Testis (tissue), 3 donors: ENCODE results near the gene MACROD2. TPM values are rescaled to one million over a fixed set of nuclear protein-coding genes. Genes with fewer than 3 reads are reported as not detected.

Source experiments
- DNase-seq: peaks from one replicate; pipeline ENCODE4 v3.0.0-alpha.2; 2019
- H3K27ac ChIP-seq, 2 donors: fragments of 200-600 bp; sonication (generic); one replicate each; pipeline ENCODE4 v1.5.1; 2019
- H3K27me3 ChIP-seq: fragments of 200-600 bp; sonication (generic); one replicate; pipeline ENCODE4 v1.5.1; 2019
- H3K36me3 ChIP-seq: fragments of 200-600 bp; sonication (generic); one replicate; pipeline ENCODE4 v1.5.1; 2017; ENCODE audit warnings: low read depth; ENCODE audit errors: missing control alignments
- H3K4me1 ChIP-seq: fragments of 200-600 bp; sonication (generic); one replicate; pipeline ENCODE4 v1.5.1; 2019
- H3K4me3 ChIP-seq, 2 donors: fragments of 200-600 bp; sonication (generic); one replicate each; pipeline ENCODE4 v1.5.1; 2017 to 2019
- H3K9me3 ChIP-seq: fragments of 200-600 bp; sonication (generic); one replicate; pipeline ENCODE4 v1.5.1; 2017
- POLR2A ChIP-seq: fragments of 450-650 bp; IDR thresholded peaks from one replicate; pipeline ENCODE4 v1.6.1; 2017; ENCODE audit warnings: antibody characterized with exemption, mild to moderate bottlenecking, moderate library complexity
- WGBS, 2 donors: methylation state at CpG; one replicate each; pipeline ENCODE4 v1.1.5; 2018; 5-methylcytosine and 5-hydroxymethylcytosine counted together
- intact Hi-C: fragments of 100-400 bp; cut with DNase I; formaldehyde crosslinking; loops from one replicate; pipeline ENCODE4 v1.15.1; 2023; ENCODE audit warnings: low total_unique reads
- polyA plus RNA-seq: library from polyadenylated mRNA; stranded (reverse); fragments of 350-450 nt; fragmentation: Illumina TruSeq; extraction: RNeasy Lipid Tissue Mini Kit (QIAGEN cat#74804); gene quantifications from one replicate; pipeline ENCODE4 v1.2.3, GENCODE V29; 2014; ENCODE audit warnings: low read depth, low replicate concordance; ENCODE audit not compliant: insufficient read depth
- total RNA-seq, 2 donors: library from RNA; depleted of rRNA; stranded (reverse); fragments of >200 nt; gene quantifications; one replicate each; pipeline ENCODE4 v1.2.3, GENCODE V29; 2016
- TF ChIP-seq, protein P1 (sequence below), 3 experiments: fragments of 450-650 bp in 2 of 3; fragments of 200-600 bp in 1 of 3; sonication (generic) in 1 of 3; IDR thresholded peaks; one replicate each; pipeline ENCODE4 v1.5.1; 2016 to 2019; ENCODE audit warnings: antibody characterized with exemption in 3 of 3, mild to moderate bottlenecking in 2 of 3, moderate library complexity in 1 of 3

MACROD2 gene
- total and polyA plus RNA-seq, 3 donors from 2014 or later: 12.6 to 20.6 (median 16.8) TPM

DNA sequence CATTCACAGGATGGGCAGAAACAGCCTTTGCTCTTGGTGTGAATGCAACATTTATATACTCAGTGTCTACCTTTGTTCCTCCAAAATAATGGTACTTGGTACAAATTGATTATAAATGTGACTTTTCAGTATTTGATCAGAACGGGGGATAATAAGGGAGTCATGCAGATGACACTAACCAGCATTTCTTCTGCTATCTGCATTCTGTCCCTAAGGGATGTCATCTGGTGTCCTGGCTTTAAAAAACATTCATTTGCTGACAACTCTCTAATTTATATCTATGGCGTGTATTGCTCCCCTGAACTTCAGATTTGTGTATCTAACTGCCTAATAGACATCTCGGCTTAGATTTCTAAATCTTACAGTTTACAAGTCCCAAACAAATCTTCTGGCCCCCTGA is 418.5 kb downstream of the MACROD2 start:
- intact Hi-C loops: no loop called here
- Histone ChIP-seq H3K27ac (no peak overlapping the region), H3K27me3 (no peaks in the 10 kb centered on the region), H3K4me1 (no peaks in the 10 kb centered on the region), H3K9me3 (no peaks in the 10 kb centered on the region), H3K36me3 (no peaks in the 10 kb centered on the region), H3K4me3 (no peak overlapping the region)
- no peak for TF ChIP-seq POLR2A
- TF ChIP-seq, protein P1, sequence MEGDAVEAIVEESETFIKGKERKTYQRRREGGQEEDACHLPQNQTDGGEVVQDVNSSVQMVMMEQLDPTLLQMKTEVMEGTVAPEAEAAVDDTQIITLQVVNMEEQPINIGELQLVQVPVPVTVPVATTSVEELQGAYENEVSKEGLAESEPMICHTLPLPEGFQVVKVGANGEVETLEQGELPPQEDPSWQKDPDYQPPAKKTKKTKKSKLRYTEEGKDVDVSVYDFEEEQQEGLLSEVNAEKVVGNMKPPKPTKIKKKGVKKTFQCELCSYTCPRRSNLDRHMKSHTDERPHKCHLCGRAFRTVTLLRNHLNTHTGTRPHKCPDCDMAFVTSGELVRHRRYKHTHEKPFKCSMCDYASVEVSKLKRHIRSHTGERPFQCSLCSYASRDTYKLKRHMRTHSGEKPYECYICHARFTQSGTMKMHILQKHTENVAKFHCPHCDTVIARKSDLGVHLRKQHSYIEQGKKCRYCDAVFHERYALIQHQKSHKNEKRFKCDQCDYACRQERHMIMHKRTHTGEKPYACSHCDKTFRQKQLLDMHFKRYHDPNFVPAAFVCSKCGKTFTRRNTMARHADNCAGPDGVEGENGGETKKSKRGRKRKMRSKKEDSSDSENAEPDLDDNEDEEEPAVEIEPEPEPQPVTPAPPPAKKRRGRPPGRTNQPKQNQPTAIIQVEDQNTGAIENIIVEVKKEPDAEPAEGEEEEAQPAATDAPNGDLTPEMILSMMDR (IDR thresholded peaks at IDR 0.05): no peak
- no peak for DNase-seq
- WGBS, 2 donors: 90 to 92% methylated on average over 3 of the region's 3 CpGs

DNA sequence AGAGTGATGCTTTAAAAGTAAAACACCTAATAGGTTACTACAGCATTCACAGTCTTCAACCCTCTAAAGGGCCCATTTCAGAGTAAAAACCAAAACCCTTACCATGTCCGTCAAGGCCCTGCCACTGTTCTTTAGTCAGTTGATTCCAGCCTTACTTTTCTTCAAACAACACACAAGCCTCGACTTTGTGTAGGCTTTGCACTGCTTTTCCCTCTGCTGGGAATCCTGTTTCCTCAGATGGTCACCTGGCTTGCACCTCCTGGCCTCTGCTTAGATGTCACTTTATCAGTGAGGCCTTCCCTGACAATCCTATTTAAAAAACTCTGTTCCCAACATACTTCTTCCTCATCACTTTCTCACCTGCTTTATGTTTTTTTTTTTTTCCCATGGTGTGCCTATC is 419.2 kb downstream of the MACROD2 start:
- H3K27ac ChIP-seq: no peak overlapping the region
- WGBS, 2 donors: 82 to 90% methylated on average over 2 of the region's 2 CpGs
- H3K4me3 ChIP-seq: no peak overlapping the region
- H3K36me3 ChIP-seq: no peaks in the 10 kb centered on the region
- TF ChIP-seq, protein P1 (IDR thresholded peaks at IDR 0.05): no peak
- TF ChIP-seq POLR2A: no peak
- H3K4me1 ChIP-seq: no peaks in the 10 kb centered on the region
- H3K9me3 ChIP-seq: no peaks in the 10 kb centered on the region
- no peak for DNase-seq
- intact Hi-C loops: no loop called here
- no peaks in the 10 kb centered on the region for H3K27me3 ChIP-seq

DNA sequence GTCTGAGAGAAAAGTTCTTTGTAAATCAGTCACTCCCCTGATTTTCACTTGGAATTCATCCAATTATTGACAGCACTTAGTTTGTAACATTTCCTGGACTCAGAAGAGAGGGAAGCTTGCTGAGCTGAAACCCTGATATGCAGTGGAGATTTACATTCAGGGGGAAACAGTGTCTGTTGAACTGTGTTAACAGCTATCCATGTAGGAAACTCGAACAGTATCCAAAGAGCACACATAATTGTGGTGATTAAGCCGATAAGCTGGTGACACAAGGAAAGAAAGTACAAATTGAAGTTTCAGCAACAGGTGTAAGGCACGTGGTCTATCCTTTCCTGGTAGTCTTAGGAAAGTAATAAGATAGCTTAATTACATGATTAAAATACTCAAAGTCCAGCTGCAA is 420.2 kb downstream of the MACROD2 start:
- Histone ChIP-seq H3K27me3 (no peaks in the 10 kb centered on the region), H3K36me3 (no peaks in the 10 kb centered on the region), H3K4me1 (no peaks in the 10 kb centered on the region), H3K9me3 (no peaks in the 10 kb centered on the region), H3K4me3 (no peak overlapping the region), H3K27ac (no peak overlapping the region)
- no peak for DNase-seq
- WGBS, 2 donors: 30 to 31% methylated on average over 3 of the region's 3 CpGs
- intact Hi-C loops: no loop called here
- TF ChIP-seq, protein P1 (IDR thresholded peaks at IDR 0.05): no peak
- no peak for TF ChIP-seq POLR2A

DNA sequence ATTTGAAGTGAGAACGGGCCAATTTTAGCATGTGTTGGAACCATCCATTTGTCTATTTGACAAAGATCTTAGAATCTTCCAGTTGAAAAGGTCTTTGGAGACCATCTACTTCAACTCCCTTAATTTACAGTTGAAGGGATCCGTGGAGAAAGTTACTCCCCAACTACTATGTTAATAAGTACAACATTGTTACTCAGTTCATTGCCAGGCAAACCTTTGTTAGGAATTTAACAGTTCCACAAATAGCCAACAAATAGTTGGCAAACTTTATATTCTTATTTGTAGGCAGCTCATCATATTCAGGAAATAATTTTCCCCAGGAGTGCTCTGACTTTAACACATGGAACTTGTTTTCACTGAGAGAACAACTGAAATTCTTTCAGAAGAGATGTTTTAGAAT is 423.1 kb downstream of the MACROD2 start:
- intact Hi-C loops: no loop called here
- H3K36me3 ChIP-seq: no peaks in the 10 kb centered on the region
- 53 to 59% methylated on average over 2 of the region's 2 CpGs for WGBS, 2 donors
- H3K4me3 ChIP-seq: no peak overlapping the region
- H3K9me3 ChIP-seq: no peaks in the 10 kb centered on the region
- no peaks in the 10 kb centered on the region for H3K27me3 ChIP-seq
- no peak for DNase-seq
- H3K27ac ChIP-seq: no peak overlapping the region
- no peak for TF ChIP-seq POLR2A
- TF ChIP-seq, protein P1 (IDR thresholded peaks at IDR 0.05): no peak
- H3K4me1 ChIP-seq: no peaks in the 10 kb centered on the region

DNA sequence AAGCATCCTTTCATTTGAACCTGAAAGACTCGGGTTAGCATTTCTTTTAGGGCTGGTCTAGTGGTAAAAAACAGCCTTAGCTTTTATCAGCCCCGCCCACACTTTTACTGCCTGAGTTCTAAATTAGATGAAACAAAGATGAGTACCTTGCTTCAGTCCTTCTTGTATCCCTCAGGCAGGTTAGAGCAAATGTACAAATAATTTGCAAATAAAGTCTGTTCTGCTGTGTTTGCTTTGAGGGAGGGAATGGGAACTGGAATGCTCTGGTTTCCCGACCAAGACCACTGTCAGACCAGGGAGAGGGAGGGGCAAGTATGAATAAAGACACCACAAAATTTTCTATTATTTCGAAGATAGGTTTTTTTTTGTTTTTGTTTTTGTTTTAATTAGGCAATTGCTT is 427.6 kb downstream of the MACROD2 start:
- TF ChIP-seq, protein P1 (IDR thresholded peaks at IDR 0.05): no peak
- no peak for TF ChIP-seq POLR2A
- Histone ChIP-seq H3K4me1 (no peaks in the 10 kb centered on the region), H3K27me3 (no peaks in the 10 kb centered on the region), H3K4me3 (no peak overlapping the region), H3K27ac (no peak overlapping the region), H3K36me3 (no peaks in the 10 kb centered on the region), H3K9me3 (no peaks in the 10 kb centered on the region)
- intact Hi-C loops: no loop called here
- no peak for DNase-seq
- 65 to 66% methylated on average over 4 of the region's 4 CpGs for WGBS, 2 donors
